C4-2B (cell line): Measurements from ENCODE around the gene FKBP5.

Experiments used
- H3K27ac ChIP-seq: fragments of 450-650 bp; 2 replicates; pipeline ENCODE4 v1.5.1; 2017
- CTCF ChIP-seq: fragments of 450-650 bp; conservative IDR thresholded peaks from 2 replicates; pipeline ENCODE4 v1.5.1; 2017; ENCODE audit warnings: mild to moderate bottlenecking
- ZFX ChIP-seq: fragments of 450-650 bp; IDR thresholded peaks from 2 replicates; pipeline ENCODE4 v1.6.1; 2017

The FKBP5 gene

GRCh38 chr6:35557239-35557638, 131.5 kb downstream of the FKBP5 start:
- TF ChIP-seq ZFX (no peak), CTCF (no peak)
- no peak overlapping the region for H3K27ac ChIP-seq

GRCh38 chr6:35554811-35555210, 133.9 kb downstream of the FKBP5 start:
- H3K27ac ChIP-seq = no peak overlapping the region
- TF ChIP-seq ZFX (no peak), CTCF (no peak)

GRCh38 chr6:35553315-35553714, 135.4 kb downstream of the FKBP5 start:
- TF ChIP-seq CTCF (no peak), ZFX (no peak)
- no peak overlapping the region for H3K27ac ChIP-seq

- TF ChIP-seq CTCF = peak; percentile 96
- TF ChIP-seq ZFX = no peak
- no peak overlapping the region for H3K27ac ChIP-seq
Measured at GRCh38 chr6:35552285-35552917, 136.3 kb downstream of the FKBP5 start.

GRCh38 chr6:35550437-35550836, 138.3 kb downstream of the FKBP5 start:
- no peak overlapping the region for H3K27ac ChIP-seq
- TF ChIP-seq CTCF (no peak), ZFX (no peak)

- peak overlapping the region; percentile 38 for H3K27ac ChIP-seq
- TF ChIP-seq ZFX (no peak), CTCF (no peak)
Measured at GRCh38 chr6:35547676-35548075, 141.0 kb downstream of the FKBP5 start.

GRCh38 chr6:35544769-35545361, 143.8 kb downstream of the FKBP5 start:
- H3K27ac ChIP-seq = no peak overlapping the region
- TF ChIP-seq CTCF (no peak), ZFX (no peak)
